Mammary epithelial cell (primary cell): Measurements from ENCODE around the gene SOCS3.

ENCODE experiments used
- CTCF ChIP-seq, 2 donors: IDR thresholded peaks in 1 of 2; conservative IDR thresholded peaks in 1 of 2; 2 replicates each; pipeline ENCODE4 v1.5.1; 2011 to 2012; ENCODE audit warnings: inconsistent platforms in 2 of 2, low read length in 2 of 2, mild to moderate bottlenecking in 2 of 2, control low read depth in 1 of 2, low read depth in 1 of 2; ENCODE audit not compliant: insufficient read depth in 1 of 2; ENCODE audit errors: extremely low read depth in 1 of 2
- EZH2 ChIP-seq: IDR thresholded peaks from 2 replicates; pipeline ENCODE4 v1.6.1; 2012; ENCODE audit warnings: low read length, inconsistent platforms, borderline replicate concordance

GRCh38 chr17:78323826-78324390 lies 36.0 kb downstream of the SOCS3 start:
- TF ChIP-seq CTCF (conservative IDR thresholded peaks at IDR 0.05 in 1 of 2, IDR thresholded peaks at IDR 0.05 in 1 of 2; ENCODE audit: extremely low read depth in 1 of 2, insufficient read depth in 1 of 2, low read depth in 1 of 2, low read length in 2 of 2), result no peak
- TF ChIP-seq EZH2, result no peak
